NK-92 (cell line): ENCODE measurements around the gene SLC6A9.

Experiments used
- DNase-seq: peaks from one replicate; lab custom pipeline; 2025; ENCODE audit not compliant: unreplicated experiment; lab: John Stamatoyannopoulos, UW

The SLC6A9 gene

GRCh38 chr1:43951021-43951985, 80.0 kb downstream of the SLC6A9 start:
- DNase-seq = no peak

- DNase-seq = no peak
Observed at GRCh38 chr1:43949678-43950077, 81.6 kb downstream of the SLC6A9 start.

- DNase-seq = no peak
Observed at GRCh38 chr1:43947874-43948437, 83.3 kb downstream of the SLC6A9 start.

GRCh38 chr1:43947061-43947873, 84.0 kb downstream of the SLC6A9 start:
- DNase-seq = no peak
